ENCODE data around the gene TK1. TPM values are rescaled to one million over a fixed set of nuclear protein-coding genes. Genes with fewer than 3 reads are reported as not detected.

TK1 gene
- total RNA-seq = 63.7 and 64.9 TPM in 2 replicates

GRCh38 chr17:78186692-78187595 is at the start of gene TK1, which contains the start of gene AFMID:
TSS of gene TK1 (minus strand) at chr17:78187052. CDS start at chr17:78186994, 58 bp downstream.
TSS of gene AFMID (plus strand) at chr17:78187362. CDS start at chr17:78187371, 9 bp downstream.

GRCh38 chr17:78230996-78231935 is 44.4 kb upstream of the TK1 start, which contains the start of gene TMEM235:
TSS of gene TMEM235 (plus strand) at chr17:78231631. CDS start at chr17:78232024, 393 bp downstream.

GRCh38 chr17:78214016-78214705 is 27.3 kb upstream of the TK1 start, which contains the start of gene BIRC5:
TSS of gene BIRC5 (plus strand) at chr17:78214253. CDS start at chr17:78214317, 64 bp downstream.

GRCh38 chr17:78168242-78168902 is 18.5 kb downstream of the TK1 start, which contains the start of gene SYNGR2:
TSS of gene SYNGR2 (plus strand) at chr17:78168581. CDS start at chr17:78168617, 36 bp downstream.

GRCh38 chr17:78130437-78131101 is 56.3 kb downstream of the TK1 start, which contains the start of gene TMC8:
TSS of gene TMC8 (plus strand) at chr17:78130771. CDS start at chr17:78131589, 818 bp downstream.

GRCh38 chr17:78128551-78129350 is 58.1 kb downstream of the TK1 start, which contains the start of gene TMC6:
TSS of gene TMC6 (minus strand) at chr17:78128755. CDS start at chr17:78126832, 1,923 bp downstream.

Small RNAs within 50 kb of the gene (small RNA-seq; reads per million reads assigned to genes)
- not detected for gene AC087645.1

Other genes starting within 250 kb of the TK1 start
- gene TNRC6C, start 228.3 kb downstream of the TK1 start, total RNA-seq = 14.1 and 14.4 TPM in 2 replicates
- 31.4 and 40.5 TPM in 2 replicates for gene TMC6, start 58.3 kb downstream of the TK1 start, total RNA-seq
- 0.33 and 0.38 TPM in 2 replicates for gene TMC8, start 56.3 kb downstream of the TK1 start, total RNA-seq
- gene C17orf99, start 40.7 kb downstream of the TK1 start, total RNA-seq = not detected in 2 replicates
- gene SYNGR2, start 18.5 kb downstream of the TK1 start, total RNA-seq = 43.2 and 61.1 TPM in 2 replicates
- 30.7 and 50.3 TPM in 2 replicates for gene AFMID, start 310 bp upstream of the TK1 start, total RNA-seq
- 30.4 and 38.8 TPM in 2 replicates for gene BIRC5, start 27.2 kb upstream of the TK1 start, total RNA-seq
- gene TMEM235, start 44.6 kb upstream of the TK1 start, total RNA-seq = not detected in 2 replicates
- 15.0 and 26.7 TPM in 2 replicates for gene SOCS3, start 173.0 kb upstream of the TK1 start, total RNA-seq
- gene PGS1, start 191.6 kb upstream of the TK1 start, total RNA-seq = 42.5 and 54.8 TPM in 2 replicates

Data from vein endothelial cell (primary cell).